Gastrocnemius medialis (tissue), 4 donors: Measurements from ENCODE around the gene SUMF1. TPM values are rescaled to one million over a fixed set of nuclear protein-coding genes. Genes with fewer than 3 reads are reported as not detected.

Source experiments
- ATAC-seq, 2 donors: fragments of 150-250 bp; one replicate each; pipeline ENCODE4 v1.9.1; 2016
- DNase-seq, 2 donors: peaks; one replicate each; pipeline ENCODE4 v3.0.0-alpha.2; 2019
- H3K27ac ChIP-seq, 4 donors: fragments of 200-600 bp; sonication (generic); 1 replicate in 1 of 4; 2 replicates in 3 of 4; pipeline ENCODE4 v1.5.1; 2016 to 2018; ENCODE audit warnings: mild to moderate bottlenecking in 2 of 4, moderate library complexity in 1 of 4
- H3K27me3 ChIP-seq, 3 donors: fragments of 200-600 bp; sonication (generic) in 2 of 3; 1 replicate in 1 of 3; 2 replicates in 2 of 3; pipeline versions ENCODE4 v1.5.1 to v1.6.0; 2016 to 2019; ENCODE audit warnings: mild to moderate bottlenecking in 1 of 3, moderate library complexity in 1 of 3
- H3K36me3 ChIP-seq, 2 donors: fragments of 200-600 bp; sonication (generic) in 1 of 2; one replicate each; pipeline ENCODE4 v1.5.1; 2017 to 2018
- H3K4me1 ChIP-seq, 2 donors: fragments of 200-600 bp; sonication (generic) in 1 of 2; one replicate each; pipeline ENCODE4 v1.5.1; 2016 to 2017; ENCODE audit warnings: mild to moderate bottlenecking in 2 of 2
- H3K4me3 ChIP-seq, 4 donors: fragments of 200-600 bp; sonication (generic) in 3 of 4; 1 replicate in 1 of 4; 2 replicates in 3 of 4; pipeline ENCODE4 v1.5.1; 2016 to 2019; ENCODE audit warnings: mild to moderate bottlenecking in 2 of 4
- H3K9me3 ChIP-seq, 3 donors: fragments of 200-600 bp; sonication (generic) in 2 of 3; 1 replicate in 1 of 3; 2 replicates in 2 of 3; pipeline ENCODE4 v1.5.1; 2016 to 2019
- POLR2A ChIP-seq, 2 donors: fragments of 450-650 bp; IDR thresholded peaks; one replicate each; pipeline ENCODE4 v1.6.1; 2017; ENCODE audit warnings: antibody characterized with exemption in 2 of 2, mild to moderate bottlenecking in 2 of 2, moderate library complexity in 2 of 2
- in situ Hi-C, 4 donors: fragments of 200-750 bp; cut with MboI; loops; one replicate each; pipeline versions ENCODE4 v1.15.0 to v1.8.0; 2017; ENCODE audit warnings: low sequenced_read_pairs in 4 of 4
- intact Hi-C: fragments of 100-400 bp; cut with DNase I; formaldehyde crosslinking; loops from one replicate; pipeline ENCODE4 v1.15.1; 2023; ENCODE audit warnings: low total_unique reads
- total RNA-seq, 4 donors: library from RNA; depleted of rRNA; stranded (reverse); fragments of >200 nt; gene quantifications; one replicate each; pipeline versions ENCODE4 v1.1.0 to v1.2.3, GENCODE V29; 2016
- TF ChIP-seq, protein P1 (sequence below), 5 experiments: fragments of 450-650 bp in 3 of 5; fragments of 200-600 bp in 2 of 5; sonication (generic) in 2 of 5; IDR thresholded peaks in 4 of 5; conservative IDR thresholded peaks in 1 of 5; 1 replicate in 4 of 5; 2 replicates in 1 of 5; pipeline ENCODE4 v1.5.1; 2016 to 2019; ENCODE audit warnings: antibody characterized with exemption in 5 of 5, mild to moderate bottlenecking in 3 of 5, moderate library complexity in 3 of 5

The SUMF1 gene
- total RNA-seq, 4 donors from 2014 or later: 4.4 to 9.4 (median 7.6) TPM

DNA sequence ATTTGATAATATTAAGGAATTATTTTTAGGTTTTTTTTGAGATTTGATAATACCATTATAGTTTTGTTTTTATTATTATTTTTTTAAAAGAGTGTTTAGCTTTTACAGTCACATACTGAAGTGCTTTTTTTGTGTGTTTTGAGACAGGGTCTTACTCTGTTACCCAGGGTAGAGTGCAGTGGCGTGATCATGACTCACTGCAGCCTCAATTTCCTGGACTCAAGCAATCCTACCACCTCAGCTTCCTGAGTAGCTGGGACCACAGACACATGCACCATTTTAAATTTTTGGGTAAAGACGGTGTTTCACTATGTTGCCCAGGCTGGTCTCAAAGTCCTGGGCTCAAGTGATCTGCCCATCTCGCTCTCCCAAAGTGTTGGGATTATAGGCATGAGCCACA is 73.0 kb downstream of the SUMF1 start:
- Histone ChIP-seq H3K27ac (no peak overlapping the region), H3K4me1 (peaks cover 6 to 8% of the 10 kb centered on the region in 2 donors), H3K4me3 (no peak overlapping the region), H3K27me3 (no peaks in the 10 kb centered on the region), H3K36me3 (no peaks in the 10 kb centered on the region), H3K9me3 (no peaks in the 10 kb centered on the region)
- intact Hi-C loops: no loop called here
- DNase-seq: no peak
- ATAC-seq: no peak
- TF ChIP-seq, protein P1, sequence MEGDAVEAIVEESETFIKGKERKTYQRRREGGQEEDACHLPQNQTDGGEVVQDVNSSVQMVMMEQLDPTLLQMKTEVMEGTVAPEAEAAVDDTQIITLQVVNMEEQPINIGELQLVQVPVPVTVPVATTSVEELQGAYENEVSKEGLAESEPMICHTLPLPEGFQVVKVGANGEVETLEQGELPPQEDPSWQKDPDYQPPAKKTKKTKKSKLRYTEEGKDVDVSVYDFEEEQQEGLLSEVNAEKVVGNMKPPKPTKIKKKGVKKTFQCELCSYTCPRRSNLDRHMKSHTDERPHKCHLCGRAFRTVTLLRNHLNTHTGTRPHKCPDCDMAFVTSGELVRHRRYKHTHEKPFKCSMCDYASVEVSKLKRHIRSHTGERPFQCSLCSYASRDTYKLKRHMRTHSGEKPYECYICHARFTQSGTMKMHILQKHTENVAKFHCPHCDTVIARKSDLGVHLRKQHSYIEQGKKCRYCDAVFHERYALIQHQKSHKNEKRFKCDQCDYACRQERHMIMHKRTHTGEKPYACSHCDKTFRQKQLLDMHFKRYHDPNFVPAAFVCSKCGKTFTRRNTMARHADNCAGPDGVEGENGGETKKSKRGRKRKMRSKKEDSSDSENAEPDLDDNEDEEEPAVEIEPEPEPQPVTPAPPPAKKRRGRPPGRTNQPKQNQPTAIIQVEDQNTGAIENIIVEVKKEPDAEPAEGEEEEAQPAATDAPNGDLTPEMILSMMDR (IDR thresholded peaks at IDR 0.05 in 4 of 5, conservative IDR thresholded peaks at IDR 0.05 in 1 of 5): no peak
- TF ChIP-seq POLR2A (IDR thresholded peaks at IDR 0.05): no peak
- in situ Hi-C loops: no loop called here

DNA sequence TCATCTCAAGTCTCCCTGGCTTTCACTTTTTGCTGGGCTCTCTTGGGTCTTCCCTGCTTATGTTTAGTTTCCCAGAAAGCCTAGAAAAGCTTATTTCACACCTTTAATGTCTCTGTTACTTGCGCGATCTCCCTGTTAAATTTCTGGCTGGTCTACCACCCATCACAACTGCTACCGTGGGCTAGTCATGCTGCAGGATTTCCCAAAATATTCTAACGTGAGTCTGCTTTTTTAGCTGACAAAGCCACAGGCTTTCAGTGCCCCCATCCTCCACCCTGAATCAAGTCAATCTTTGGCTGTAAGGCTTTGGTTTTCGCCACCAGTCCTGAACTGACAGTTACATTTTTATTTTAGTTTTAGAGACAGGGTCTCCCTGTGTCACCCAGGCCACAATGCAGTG is 74.1 kb downstream of the SUMF1 start:
- intact Hi-C loops (no loop called here), in situ Hi-C loops (no loop called here)
- no peak overlapping the region for H3K27ac ChIP-seq
- H3K4me1 ChIP-seq: peaks cover 6 to 8% of the 10 kb centered on the region in 2 donors
- H3K27me3 ChIP-seq: no peaks in the 10 kb centered on the region
- DNase-seq (no peak), ATAC-seq (no peak)
- no peaks in the 10 kb centered on the region for H3K9me3 ChIP-seq
- no peaks in the 10 kb centered on the region for H3K36me3 ChIP-seq
- no peak for TF ChIP-seq POLR2A (IDR thresholded peaks at IDR 0.05)
- TF ChIP-seq, protein P1 (IDR thresholded peaks at IDR 0.05 in 4 of 5, conservative IDR thresholded peaks at IDR 0.05 in 1 of 5): no peak
- H3K4me3 ChIP-seq: no peak overlapping the region

DNA sequence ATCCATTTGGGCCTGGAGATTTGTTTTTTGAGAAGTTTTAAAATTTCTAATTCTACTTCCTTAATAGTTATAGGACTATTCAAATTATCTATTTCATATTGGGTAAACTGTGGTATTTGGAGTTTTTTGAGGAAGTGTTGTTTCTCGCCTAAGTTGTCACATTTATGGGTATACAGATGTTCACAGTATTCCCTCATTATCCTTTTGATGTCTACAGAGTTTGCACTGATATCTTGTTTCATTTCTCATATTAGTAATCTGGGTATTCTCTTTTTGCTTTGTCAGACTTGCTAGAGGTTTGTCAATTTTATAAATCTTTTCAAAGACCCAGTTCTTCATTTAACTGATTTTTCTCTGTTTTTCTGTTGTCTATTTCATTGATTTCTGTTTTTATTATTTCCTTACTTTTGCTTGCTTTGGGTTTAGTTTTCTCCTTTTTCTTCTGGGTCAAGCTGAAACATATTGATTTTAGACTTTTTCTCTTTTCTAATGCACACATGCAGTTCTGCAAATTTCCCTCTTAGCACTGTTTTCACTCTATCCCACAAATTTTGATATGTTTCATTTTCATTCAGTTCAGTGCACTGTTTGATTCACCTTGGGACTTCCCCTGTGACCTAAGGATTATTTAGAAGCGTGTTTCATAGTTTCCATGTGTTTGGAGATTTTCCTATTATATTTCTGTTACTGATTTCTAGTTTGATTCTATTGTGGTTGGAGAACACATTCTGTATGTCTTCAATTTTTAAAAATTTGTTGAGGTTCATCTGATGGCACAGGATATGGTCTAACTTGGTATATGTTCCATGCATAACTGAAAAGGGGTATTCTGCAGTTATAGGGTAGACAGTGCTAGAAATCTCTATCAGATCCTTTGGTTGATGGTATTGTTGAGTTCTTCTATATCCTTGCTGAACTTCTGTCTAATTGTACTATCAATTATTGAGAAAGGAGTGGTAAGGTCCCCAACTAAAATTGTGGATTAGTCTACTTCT is 79.6 kb downstream of the SUMF1 start:
- TF ChIP-seq POLR2A (IDR thresholded peaks at IDR 0.05): no peak
- TF ChIP-seq, protein P1 (IDR thresholded peaks at IDR 0.05 in 4 of 5, conservative IDR thresholded peaks at IDR 0.05 in 1 of 5): no peak
- Histone ChIP-seq H3K4me3 (no peak overlapping the region), H3K4me1 (no peaks in the 10 kb centered on the region), H3K27ac (no peak overlapping the region), H3K27me3 (no peaks in the 10 kb centered on the region), H3K9me3 (no peaks in the 10 kb centered on the region), H3K36me3 (no peaks in the 10 kb centered on the region)
- in situ Hi-C loops: no loop called here
- ATAC-seq: no peak
- intact Hi-C loops: no loop called here
- DNase-seq: no peak

DNA sequence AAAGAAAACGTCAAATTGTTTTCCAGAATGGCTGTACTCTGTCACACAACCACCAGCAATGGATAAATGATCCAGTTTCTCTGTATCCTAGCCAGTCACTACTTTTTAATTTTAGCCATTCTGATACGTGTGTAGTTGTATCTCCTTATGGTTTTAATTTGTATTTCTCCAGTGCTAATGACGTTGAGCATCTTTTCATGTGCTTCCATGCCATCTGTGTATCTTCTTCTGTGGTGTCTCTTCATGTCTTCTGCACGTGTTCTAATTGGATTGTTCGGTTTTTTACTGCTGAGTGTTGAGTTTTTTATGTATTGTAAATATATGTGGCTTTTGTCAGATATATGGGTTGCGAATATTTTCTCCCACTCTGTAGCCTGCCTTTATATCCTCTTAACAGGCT is 81.9 kb downstream of the SUMF1 start:
- Histone ChIP-seq H3K27me3 (no peaks in the 10 kb centered on the region), H3K9me3 (no peaks in the 10 kb centered on the region), H3K27ac (no peak overlapping the region), H3K4me3 (no peak overlapping the region), H3K4me1 (no peaks in the 10 kb centered on the region), H3K36me3 (no peaks in the 10 kb centered on the region)
- in situ Hi-C loops: no loop called here
- TF ChIP-seq POLR2A (IDR thresholded peaks at IDR 0.05): no peak
- TF ChIP-seq, protein P1 (IDR thresholded peaks at IDR 0.05 in 4 of 5, conservative IDR thresholded peaks at IDR 0.05 in 1 of 5): no peak
- DNase-seq (no peak), ATAC-seq (no peak)
- intact Hi-C loops: no loop called here
